ENCODE results near the gene PPM1J. TPM values are rescaled to one million over a fixed set of nuclear protein-coding genes. Genes with fewer than 3 reads are reported as not detected.
A peak's percentile ranks its signal among the peaks of the same experiment; 100 is the strongest.
"Not testable (repeated sequence)": the region's sequence is repeated elsewhere in the genome, so short reads cannot be mapped to it uniquely, and the experiment has no call there.

Gene PPM1J
- total and polyA plus RNA-seq, 2 experiments from 2014 or later, result 0.93 to 1.9 TPM

DNA sequence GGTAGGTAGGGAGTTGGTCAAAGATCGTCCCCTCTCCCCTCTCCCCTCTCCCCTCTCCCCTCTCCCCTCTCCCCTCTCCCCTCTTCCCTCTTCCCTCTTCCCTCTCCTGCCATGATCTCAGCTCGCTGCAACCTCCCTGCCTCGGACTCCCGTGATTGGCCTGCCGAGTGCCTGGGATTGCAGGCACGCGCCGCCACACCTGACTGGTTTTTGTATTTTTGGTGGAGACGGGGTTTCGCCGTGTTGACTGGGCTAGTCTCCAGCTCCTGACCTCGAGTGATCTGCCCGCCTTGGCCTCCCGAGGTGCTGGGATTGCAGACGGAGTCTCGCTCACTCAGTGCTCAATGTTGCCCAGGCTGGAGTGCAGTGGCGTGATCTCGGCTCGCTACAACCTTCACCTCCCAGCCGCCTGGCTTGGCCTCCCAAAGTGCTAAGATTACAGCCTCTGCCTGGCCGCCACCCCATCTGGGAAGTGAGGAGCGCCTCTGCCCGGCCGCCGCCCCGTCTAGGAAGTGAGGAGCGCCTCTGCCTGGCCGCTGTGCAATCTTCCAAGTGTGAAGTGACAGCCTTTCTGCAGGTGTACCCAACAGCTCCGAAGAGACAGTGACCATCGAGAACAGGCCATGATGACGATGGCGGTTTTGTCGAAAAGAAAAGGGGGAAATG, 13.3 kb upstream of the PPM1J start:
- WGBS (ENCODE audit: low lambda C conversion rate, missing lambda C conversion rate), result 96% methylated on average over 30 of the region's 33 CpGs
- DNase-seq (ENCODE audit: low spot score); H3K4me3 ChIP-seq: not testable (repeated sequence)

GRCh38 chr1:112727716-112728115, 12.6 kb upstream of the PPM1J start:
- WGBS (ENCODE audit: low lambda C conversion rate, missing lambda C conversion rate), result 62% methylated on average over 2 of the region's 2 CpGs
- H3K79me2 ChIP-seq, result no peaks in the 10 kb centered on the region
- H3K9me2 ChIP-seq (replicated peaks; ENCODE audit: insufficient read depth), result no peaks in the 10 kb centered on the region
- H3K4me1 ChIP-seq (ENCODE audit: insufficient read depth), result peaks cover 9% of the 10 kb centered on the region
- no peak for DNase-seq (ENCODE audit: low spot score)
- H3K27ac ChIP-seq, result no peak overlapping the region
- H2AFZ ChIP-seq, result no peak overlapping the region
- no peaks in the 10 kb centered on the region for H3K27me3 ChIP-seq
- H3K9me3 ChIP-seq (ENCODE audit: low read depth), result no peaks in the 10 kb centered on the region
- H4K20me1 ChIP-seq (ENCODE audit: insufficient read depth, poor library complexity, severe bottlenecking), result no peaks in the 10 kb centered on the region
- H3K36me3 ChIP-seq (replicated peaks; ENCODE audit: insufficient read depth, low read depth), result no peaks in the 10 kb centered on the region
- no peak overlapping the region for H3K4me3 ChIP-seq
- TF ChIP-seq EZH2 (IDR thresholded peaks at IDR 0.05; ENCODE audit: borderline replicate concordance) (no peak), EZH2phosphoT487 (IDR thresholded peaks at IDR 0.05; ENCODE audit: low read depth, severe bottlenecking, unreplicated experiment) (no peak)
- TF ChIP-seq, protein P1, sequence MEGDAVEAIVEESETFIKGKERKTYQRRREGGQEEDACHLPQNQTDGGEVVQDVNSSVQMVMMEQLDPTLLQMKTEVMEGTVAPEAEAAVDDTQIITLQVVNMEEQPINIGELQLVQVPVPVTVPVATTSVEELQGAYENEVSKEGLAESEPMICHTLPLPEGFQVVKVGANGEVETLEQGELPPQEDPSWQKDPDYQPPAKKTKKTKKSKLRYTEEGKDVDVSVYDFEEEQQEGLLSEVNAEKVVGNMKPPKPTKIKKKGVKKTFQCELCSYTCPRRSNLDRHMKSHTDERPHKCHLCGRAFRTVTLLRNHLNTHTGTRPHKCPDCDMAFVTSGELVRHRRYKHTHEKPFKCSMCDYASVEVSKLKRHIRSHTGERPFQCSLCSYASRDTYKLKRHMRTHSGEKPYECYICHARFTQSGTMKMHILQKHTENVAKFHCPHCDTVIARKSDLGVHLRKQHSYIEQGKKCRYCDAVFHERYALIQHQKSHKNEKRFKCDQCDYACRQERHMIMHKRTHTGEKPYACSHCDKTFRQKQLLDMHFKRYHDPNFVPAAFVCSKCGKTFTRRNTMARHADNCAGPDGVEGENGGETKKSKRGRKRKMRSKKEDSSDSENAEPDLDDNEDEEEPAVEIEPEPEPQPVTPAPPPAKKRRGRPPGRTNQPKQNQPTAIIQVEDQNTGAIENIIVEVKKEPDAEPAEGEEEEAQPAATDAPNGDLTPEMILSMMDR (IDR thresholded peaks at IDR 0.05; ENCODE audit: poor library complexity), result no peak
- no peak overlapping the region for H3K4me2 ChIP-seq

More for the DNA sequence above, 13.3 kb upstream of the PPM1J start:
- not testable (repeated sequence) for H3K4me2 ChIP-seq; H3K9me2 ChIP-seq (replicated peaks; ENCODE audit: insufficient read depth); H3K9me3 ChIP-seq (ENCODE audit: low read depth); H3K27me3 ChIP-seq; H3K79me2 ChIP-seq; H3K4me1 ChIP-seq (ENCODE audit: insufficient read depth); H3K27ac ChIP-seq; H4K20me1 ChIP-seq (ENCODE audit: insufficient read depth, poor library complexity, severe bottlenecking); H3K36me3 ChIP-seq (replicated peaks; ENCODE audit: insufficient read depth, low read depth); H2AFZ ChIP-seq

- not testable (repeated sequence) for H4K20me1 ChIP-seq (ENCODE audit: insufficient read depth, poor library complexity, severe bottlenecking); H3K27ac ChIP-seq; H3K27me3 ChIP-seq; H3K9me2 ChIP-seq (replicated peaks; ENCODE audit: insufficient read depth); H3K79me2 ChIP-seq; DNase-seq (ENCODE audit: low spot score); H3K4me2 ChIP-seq; H3K4me3 ChIP-seq; H2AFZ ChIP-seq; H3K9me3 ChIP-seq (ENCODE audit: low read depth); H3K36me3 ChIP-seq (replicated peaks; ENCODE audit: insufficient read depth, low read depth)
- peaks cover 13% of the 10 kb centered on the region for H3K4me1 ChIP-seq (ENCODE audit: insufficient read depth)
- WGBS (ENCODE audit: low lambda C conversion rate, missing lambda C conversion rate), result 100% methylated on average over 3 of the region's 4 CpGs
Measured at GRCh38 chr1:112724240-112724639, 9.1 kb upstream of the PPM1J start.

DNA sequence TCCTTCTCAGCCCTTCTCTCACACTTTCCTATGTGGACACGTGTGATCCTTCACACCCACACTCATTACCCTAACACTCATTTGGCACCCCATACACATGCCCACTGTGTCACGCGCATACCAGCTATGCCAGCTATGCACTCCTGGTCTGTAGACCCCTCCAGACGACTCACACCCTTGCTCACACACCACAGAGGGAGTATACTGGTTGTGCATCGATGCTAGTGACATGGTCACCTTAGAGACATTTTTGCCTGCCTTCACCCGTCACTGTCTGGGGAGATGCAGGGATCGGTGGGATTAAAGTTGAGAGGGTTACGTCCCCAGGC, 8.3 kb upstream of the PPM1J start:
- Histone ChIP-seq H3K27me3 (no peaks in the 10 kb centered on the region), H3K9me2 (replicated peaks; ENCODE audit: insufficient read depth) (no peaks in the 10 kb centered on the region), H3K9me3 (ENCODE audit: low read depth) (no peaks in the 10 kb centered on the region), H3K4me3 (no peak overlapping the region), H3K79me2 (no peaks in the 10 kb centered on the region), H4K20me1 (ENCODE audit: insufficient read depth, poor library complexity, severe bottlenecking) (no peaks in the 10 kb centered on the region), H3K36me3 (replicated peaks; ENCODE audit: insufficient read depth, low read depth) (no peaks in the 10 kb centered on the region), H3K4me2 (no peak overlapping the region), H3K4me1 (ENCODE audit: insufficient read depth) (peaks cover 13% of the 10 kb centered on the region), H2AFZ (no peak overlapping the region), H3K27ac (peak overlapping the region; percentile 51)
- TF ChIP-seq EZH2phosphoT487 (IDR thresholded peaks at IDR 0.05; ENCODE audit: low read depth, severe bottlenecking, unreplicated experiment) (no peak), EZH2 (IDR thresholded peaks at IDR 0.05; ENCODE audit: borderline replicate concordance) (no peak)
- TF ChIP-seq, protein P1 (IDR thresholded peaks at IDR 0.05; ENCODE audit: poor library complexity), result no peak
- DNase-seq (ENCODE audit: low spot score), result no peak
- WGBS (ENCODE audit: low lambda C conversion rate, missing lambda C conversion rate), result 86% methylated on average over 8 of the region's 8 CpGs

Measured in hepatocyte (in vitro differentiated cells).